ENCODE measurements around the gene CILP2.

Gene CILP2

DNA sequence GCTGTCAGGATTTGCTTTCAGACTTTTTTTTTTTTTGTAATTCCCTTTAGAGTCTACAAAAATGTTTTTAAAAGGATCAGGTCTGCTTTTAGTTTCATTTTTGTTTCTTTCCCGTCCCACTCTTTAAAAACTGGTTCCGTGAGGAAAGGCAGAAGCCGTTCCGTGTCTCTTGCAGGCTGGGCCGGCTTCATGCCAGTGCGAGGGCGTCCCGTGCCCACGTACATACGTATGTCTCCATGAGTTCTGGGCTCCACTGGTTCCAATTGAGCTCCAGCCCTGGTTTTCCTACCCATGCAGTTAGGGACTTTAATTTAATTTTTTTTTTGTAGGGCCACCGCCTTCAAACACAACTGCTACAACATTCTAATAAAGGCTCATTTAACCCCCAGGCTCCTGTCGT is 31.5 kb upstream of the CILP2 start:
- no peak for FAIRE-seq

- no peak for FAIRE-seq
These were observed 30.7 kb upstream of the CILP2 start for GRCh38 chr19:19507354-19507753.

- no peak for FAIRE-seq
These were observed 29.8 kb upstream of the CILP2 start for GRCh38 chr19:19508217-19508616.

DNA sequence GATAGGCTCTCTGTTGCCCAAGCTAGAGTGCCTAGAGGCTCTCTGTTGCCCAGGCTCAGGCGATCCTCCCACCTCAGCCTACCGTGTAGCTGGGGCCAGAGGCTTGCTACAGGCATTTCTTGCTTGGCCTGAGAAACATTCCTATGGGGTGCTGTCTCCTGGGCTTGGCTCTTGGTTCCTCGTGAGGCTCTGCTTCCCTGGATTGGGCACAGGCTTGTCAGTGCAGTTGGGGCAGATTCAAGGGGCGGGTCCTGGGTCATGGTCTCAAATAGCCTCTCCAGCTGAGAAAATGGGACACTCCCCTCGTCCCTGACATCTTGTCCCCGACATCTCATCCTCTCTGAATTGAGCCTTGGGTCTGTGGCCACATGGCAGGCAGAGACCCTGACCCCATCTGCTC is 27.6 kb upstream of the CILP2 start:
- no peak for FAIRE-seq

DNA sequence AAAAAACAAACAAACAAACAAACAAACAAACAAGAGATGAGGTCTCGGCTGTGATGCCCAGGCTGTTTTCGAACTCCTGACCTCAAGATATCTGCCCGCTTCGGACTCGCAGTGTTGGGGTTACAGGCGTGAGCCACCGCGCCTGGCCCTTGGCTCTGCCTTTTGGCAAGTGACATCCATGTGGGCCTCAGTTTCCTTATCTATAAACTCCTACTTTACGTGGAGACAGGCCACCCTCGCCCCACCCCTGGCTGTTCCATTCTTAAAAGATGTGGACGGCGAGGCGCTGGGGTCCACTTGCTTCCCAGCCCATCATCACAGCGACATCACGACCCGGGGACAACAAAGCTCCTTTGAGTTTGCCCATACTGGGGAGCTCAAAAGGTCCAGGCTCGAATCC is 24.4 kb upstream of the CILP2 start:
- FAIRE-seq, result no peak

- FAIRE-seq, result no peak
These were observed 23.8 kb upstream of the CILP2 start for GRCh38 chr19:19514215-19514657.

- FAIRE-seq, result no peak
These were observed 23.0 kb upstream of the CILP2 start, which contains the start of gene TSSK6 for GRCh38 chr19:19514881-19515641. TSS of gene TSSK6 (minus strand) at chr19:19515548. CDS start at chr19:19515427, 121 bp downstream.

- no peak for FAIRE-seq
These were observed 22.2 kb upstream of the CILP2 start, which contains the start of gene NDUFA13 for GRCh38 chr19:19515642-19516519. TSS of gene NDUFA13 (plus strand) at chr19:19516225. CDS start at chr19:19516239, 14 bp downstream.

DNA sequence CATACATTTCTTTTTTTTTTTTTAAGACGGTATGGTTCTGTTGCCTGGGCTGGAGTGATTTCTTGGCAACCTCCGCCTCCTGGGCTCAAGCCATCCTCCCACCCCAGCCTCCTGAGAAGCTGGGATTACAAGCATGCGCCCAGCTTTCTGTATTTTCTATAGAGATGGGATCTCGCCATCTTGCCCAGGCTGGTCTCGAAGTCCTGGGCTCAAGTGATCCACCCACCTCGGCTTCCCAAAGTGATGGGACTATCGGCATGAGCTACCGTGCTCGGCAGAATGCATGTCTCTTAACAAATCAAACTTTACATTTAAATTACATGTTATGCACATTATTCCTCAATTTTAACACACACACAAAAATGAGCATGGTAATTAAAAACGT is 20.8 kb upstream of the CILP2 start:
- FAIRE-seq, result no peak

DNA sequence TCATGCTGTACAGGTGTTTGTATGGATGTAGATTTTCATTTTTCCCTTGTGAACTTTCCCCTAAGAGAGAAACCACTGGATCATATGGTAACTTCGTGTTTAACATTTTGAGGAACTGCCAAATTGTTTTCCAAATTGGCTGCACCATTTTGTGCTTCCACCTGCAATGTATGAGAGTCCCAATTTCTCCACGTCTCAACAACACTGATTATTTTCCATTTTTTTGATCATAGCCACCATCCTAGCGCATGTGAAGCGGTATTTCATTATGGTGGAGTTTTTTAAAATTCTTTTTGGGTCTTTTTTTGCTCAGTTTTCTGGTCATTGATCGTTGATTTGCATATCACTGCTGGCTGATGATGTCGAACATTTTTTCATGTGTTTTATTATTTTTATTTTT is 17.1 kb upstream of the CILP2 start:
- no peak for FAIRE-seq

- FAIRE-seq, result no peak
These were observed 14.9 kb upstream of the CILP2 start for GRCh38 chr19:19523177-19523576.

GRCh38 chr19:19524053-19524452 is 14.0 kb upstream of the CILP2 start:
- no peak for FAIRE-seq

DNA sequence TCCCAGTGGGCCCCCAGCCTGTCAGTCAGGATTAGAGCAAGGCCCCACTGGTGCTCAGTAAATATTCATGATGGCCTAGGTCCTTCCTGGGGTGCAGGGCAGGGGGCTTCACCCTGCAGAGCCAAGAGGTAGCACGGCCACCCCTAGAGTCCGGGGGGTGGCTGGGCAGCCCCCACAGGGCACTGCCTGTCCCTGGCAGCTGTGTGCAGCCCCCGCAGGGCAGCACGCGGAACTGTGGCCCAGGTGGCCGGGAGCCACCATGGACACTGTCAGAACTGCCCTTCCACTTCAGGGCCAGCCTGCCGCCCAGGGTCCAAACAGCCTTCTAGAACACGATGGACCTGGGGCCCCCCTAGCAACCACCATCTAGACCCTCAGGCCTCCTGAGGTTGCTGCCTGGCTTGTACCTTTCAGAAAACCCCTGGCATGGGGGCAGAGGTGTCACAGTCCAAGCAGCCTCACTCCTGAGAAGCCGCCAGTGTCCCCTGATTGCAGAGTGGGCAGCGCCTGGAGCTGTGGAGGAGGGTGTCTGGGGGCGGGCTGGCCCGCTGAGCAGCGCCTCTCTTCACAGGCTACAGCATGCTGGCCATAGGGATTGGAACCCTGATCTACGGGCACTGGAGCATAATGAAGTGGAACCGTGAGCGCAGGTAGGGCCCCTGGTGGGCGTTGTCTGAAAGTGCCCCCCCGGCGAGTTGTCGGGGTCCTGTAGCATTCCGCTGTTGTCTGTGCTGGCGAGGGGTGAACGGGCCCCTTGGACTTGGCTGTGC is 12.3 kb upstream of the CILP2 start:
- no peak for FAIRE-seq

GRCh38 chr19:19526581-19527370 is 11.3 kb upstream of the CILP2 start:
- FAIRE-seq, result no peak

- FAIRE-seq, result no peak
These were observed 10.8 kb upstream of the CILP2 start for GRCh38 chr19:19527371-19527656.

DNA sequence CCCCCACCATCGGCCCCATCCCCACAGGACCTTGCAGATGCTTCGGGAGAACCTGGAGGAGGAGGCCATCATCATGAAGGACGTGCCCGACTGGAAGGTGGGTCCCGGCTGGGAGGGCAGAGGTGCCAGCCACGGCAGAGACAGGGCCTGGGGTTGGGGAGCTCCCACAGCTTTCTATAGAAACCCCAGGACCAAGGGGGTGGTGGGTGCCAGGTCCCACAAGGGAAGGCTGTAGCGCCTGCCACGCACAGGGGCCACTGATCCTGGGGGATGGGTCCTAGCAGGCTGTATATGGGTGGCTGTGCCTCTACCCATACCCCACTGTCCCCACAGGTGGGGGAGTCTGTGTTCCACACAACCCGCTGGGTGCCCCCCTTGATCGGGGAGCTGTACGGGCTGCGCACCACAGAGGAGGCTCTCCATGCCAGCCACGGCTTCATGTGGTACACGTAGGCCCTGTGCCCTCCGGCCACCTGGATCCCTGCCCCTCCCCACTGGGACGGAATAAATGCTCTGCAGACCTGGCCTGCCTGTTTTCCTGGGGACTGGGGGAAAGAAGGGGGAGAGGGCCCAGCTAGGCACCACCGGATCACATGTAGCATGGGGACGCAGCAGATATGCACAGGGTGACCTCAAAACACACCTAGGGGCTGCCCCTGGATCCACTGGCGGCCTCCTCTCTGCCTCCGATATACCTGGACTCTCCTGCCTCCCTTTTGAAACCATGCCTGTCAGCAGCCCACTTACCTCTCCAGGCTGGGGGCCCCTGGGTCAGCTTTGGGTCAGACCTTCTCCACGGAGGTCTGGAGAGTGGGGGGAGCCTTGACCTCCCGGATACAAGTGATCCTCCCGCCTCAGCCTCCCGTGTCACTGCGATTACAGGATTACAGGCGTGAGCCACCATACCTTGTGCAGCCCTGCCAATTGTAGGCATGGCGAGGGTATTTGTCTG is 10.1 kb upstream of the CILP2 start:
- no peak for FAIRE-seq

- FAIRE-seq, result no peak
These were observed 9.2 kb upstream of the CILP2 start, which contains the start of gene YJEFN3 for GRCh38 chr19:19528721-19529490. TSS of gene YJEFN3 (plus strand) at chr19:19528911. CDS start at chr19:19528933, 22 bp downstream.

- no peak for FAIRE-seq
These were observed 8.2 kb upstream of the CILP2 start for GRCh38 chr19:19529783-19530422.

DNA sequence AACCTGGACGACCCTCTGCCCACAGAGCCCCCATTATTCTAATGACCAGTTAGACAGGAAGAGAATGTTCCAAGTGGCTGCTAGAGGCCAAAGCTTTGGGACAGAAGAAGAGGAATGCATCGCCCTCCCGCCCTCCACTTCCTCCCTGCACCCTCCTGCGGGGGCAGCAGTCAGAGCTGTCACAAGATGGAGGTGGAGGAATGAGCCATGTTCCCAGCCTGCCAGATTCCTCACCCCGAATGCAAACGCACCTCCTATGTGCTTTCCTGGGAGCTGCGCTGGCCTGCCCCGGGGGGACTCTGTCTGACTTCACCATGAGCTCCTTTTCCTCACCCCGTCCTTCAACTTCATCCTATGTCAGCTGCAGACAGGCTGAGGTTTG is 7.7 kb upstream of the CILP2 start:
- FAIRE-seq, result no peak

GRCh38 chr19:19530889-19531288 is 7.2 kb upstream of the CILP2 start:
- no peak for FAIRE-seq

Data from TTC549 (cell line).